Stomach smooth muscle (tissue), 2 donors: Measurements from ENCODE around the gene SULF2.

ENCODE experiments used
- H3K27ac ChIP-seq: one replicate; pipeline ENCODE4 v1.7.0; 2013; ENCODE audit warnings: mild to moderate bottlenecking, low read length, inconsistent platforms
- H3K27me3 ChIP-seq, 2 donors: one replicate each; pipeline ENCODE4 v1.7.0; 2013; ENCODE audit warnings: low read length in 2 of 2; ENCODE audit not compliant: insufficient read depth in 2 of 2, control insufficient read depth in 1 of 2
- H3K36me3 ChIP-seq, 2 donors: one replicate each; pipeline ENCODE4 v1.7.0; 2013; ENCODE audit warnings: low read length in 2 of 2; ENCODE audit not compliant: control insufficient read depth in 2 of 2, insufficient read depth in 2 of 2
- H3K4me1 ChIP-seq: one replicate; pipeline ENCODE4 v1.7.0; 2013; ENCODE audit warnings: low read length; ENCODE audit not compliant: control insufficient read depth, insufficient read depth
- H3K4me3 ChIP-seq, 2 donors: one replicate each; pipeline ENCODE4 v1.7.0; 2013; ENCODE audit warnings: low read length in 2 of 2
- H3K9ac ChIP-seq, 2 donors: one replicate each; pipeline ENCODE4 v1.7.0; 2013; ENCODE audit warnings: low read length in 2 of 2, mild to moderate bottlenecking in 1 of 2
- H3K9me3 ChIP-seq, 2 donors: one replicate each; pipeline ENCODE4 v1.7.0; 2013; ENCODE audit warnings: low read length in 2 of 2; ENCODE audit not compliant: control insufficient read depth in 2 of 2
- donor health status: healthy.
- donor health status: Pancreatic carcinoma.

SULF2 gene

GRCh38 chr20:47720636-47721427 lies 64.4 kb downstream of the SULF2 start:
- peaks cover 23% of the 10 kb centered on the region for H3K4me1 ChIP-seq
- no peaks in the 10 kb centered on the region for H3K27me3 ChIP-seq
- H3K9ac ChIP-seq, result no peak overlapping the region
- H3K9me3 ChIP-seq, result no peaks in the 10 kb centered on the region
- H3K36me3 ChIP-seq, result no peaks in the 10 kb centered on the region
- peak overlapping the region; percentile 41 for H3K27ac ChIP-seq
- peak overlapping the region; percentile 15 to 25 for H3K4me3 ChIP-seq

GRCh38 chr20:47719625-47720024 lies 65.7 kb downstream of the SULF2 start:
- no peaks in the 10 kb centered on the region for H3K9me3 ChIP-seq
- H3K36me3 ChIP-seq, result no peaks in the 10 kb centered on the region
- peaks cover 18% of the 10 kb centered on the region for H3K4me1 ChIP-seq
- no peak overlapping the region for H3K9ac ChIP-seq
- no peak overlapping the region for H3K4me3 ChIP-seq
- no peak overlapping the region for H3K27ac ChIP-seq
- H3K27me3 ChIP-seq, result no peaks in the 10 kb centered on the region

- Histone ChIP-seq H3K36me3 (no peaks in the 10 kb centered on the region), H3K9me3 (no peaks in the 10 kb centered on the region), H3K9ac (no peak overlapping the region), H3K27ac (no peak overlapping the region), H3K4me1 (peaks cover 18% of the 10 kb centered on the region), H3K4me3 (no peak overlapping the region), H3K27me3 (no peaks in the 10 kb centered on the region)
Measured at GRCh38 chr20:47719211-47719610, 66.1 kb downstream of the SULF2 start.

GRCh38 chr20:47718398-47718797 lies 66.9 kb downstream of the SULF2 start:
- Histone ChIP-seq H3K27me3 (no peaks in the 10 kb centered on the region), H3K27ac (no peak overlapping the region), H3K4me3 (no peak overlapping the region), H3K36me3 (no peaks in the 10 kb centered on the region), H3K4me1 (peaks cover 18% of the 10 kb centered on the region), H3K9ac (no peak overlapping the region), H3K9me3 (no peaks in the 10 kb centered on the region)

- Histone ChIP-seq H3K4me1 (peaks cover 18% of the 10 kb centered on the region), H3K9me3 (no peaks in the 10 kb centered on the region)
Measured at GRCh38 chr20:47717421-47717820, 67.9 kb downstream of the SULF2 start.

GRCh38 chr20:47713878-47714450 lies 71.3 kb downstream of the SULF2 start:
- H3K4me3 ChIP-seq, result no peak overlapping the region
- no peaks in the 10 kb centered on the region for H3K4me1 ChIP-seq
- H3K36me3 ChIP-seq, result no peaks in the 10 kb centered on the region
- no peaks in the 10 kb centered on the region for H3K27me3 ChIP-seq
- H3K27ac ChIP-seq, result no peak overlapping the region
- H3K9me3 ChIP-seq, result no peaks in the 10 kb centered on the region
- no peak overlapping the region for H3K9ac ChIP-seq

More at GRCh38 chr20:47717421-47717820, 67.9 kb downstream of the SULF2 start:
- Histone ChIP-seq H3K9ac (no peak overlapping the region), H3K36me3 (no peaks in the 10 kb centered on the region), H3K4me3 (no peak overlapping the region), H3K27ac (no peak overlapping the region), H3K27me3 (no peaks in the 10 kb centered on the region)

GRCh38 chr20:47713163-47713562 lies 72.1 kb downstream of the SULF2 start:
- no peaks in the 10 kb centered on the region for H3K4me1 ChIP-seq
- H3K27me3 ChIP-seq, result no peaks in the 10 kb centered on the region
- no peaks in the 10 kb centered on the region for H3K36me3 ChIP-seq
- no peak overlapping the region for H3K9ac ChIP-seq
- H3K9me3 ChIP-seq, result no peaks in the 10 kb centered on the region
- H3K4me3 ChIP-seq, result no peak overlapping the region
- H3K27ac ChIP-seq, result no peak overlapping the region

- Histone ChIP-seq H3K36me3 (no peaks in the 10 kb centered on the region), H3K9ac (no peak overlapping the region), H3K9me3 (no peaks in the 10 kb centered on the region), H3K4me1 (no peaks in the 10 kb centered on the region), H3K4me3 (no peak overlapping the region), H3K27me3 (no peaks in the 10 kb centered on the region), H3K27ac (no peak overlapping the region)
Measured at GRCh38 chr20:47711046-47711752, 74.1 kb downstream of the SULF2 start.

- no peak overlapping the region for H3K4me3 ChIP-seq
- H3K9ac ChIP-seq, result no peak overlapping the region
- no peak overlapping the region for H3K27ac ChIP-seq
- H3K9me3 ChIP-seq, result no peaks in the 10 kb centered on the region
- no peaks in the 10 kb centered on the region for H3K36me3 ChIP-seq
- H3K4me1 ChIP-seq, result no peaks in the 10 kb centered on the region
- H3K27me3 ChIP-seq, result no peaks in the 10 kb centered on the region
Measured at GRCh38 chr20:47710665-47711045, 74.6 kb downstream of the SULF2 start.

- H3K4me1 ChIP-seq, result peaks cover 8% of the 10 kb centered on the region
- H3K9ac ChIP-seq, result no peak overlapping the region
- H3K4me3 ChIP-seq, result no peak overlapping the region
- H3K9me3 ChIP-seq, result no peaks in the 10 kb centered on the region
- H3K36me3 ChIP-seq, result no peaks in the 10 kb centered on the region
- H3K27ac ChIP-seq, result no peak overlapping the region
- no peaks in the 10 kb centered on the region for H3K27me3 ChIP-seq
Measured at GRCh38 chr20:47708953-47709833, 76.1 kb downstream of the SULF2 start.
